OCI-LY1 (cell line): ENCODE data around the gene OPHN1.

Experiments used
- H2AFZ ChIP-seq: fragments of 200-600 bp; sonication (generic), shearing (Covaris generic); 2 replicates; pipeline ENCODE4 v1.6.0; 2014; ENCODE audit warnings: antibody characterized with exemption, mild to moderate bottlenecking, low read length
- H3F3A ChIP-seq: fragments of 200-600 bp; sonication (generic), shearing (Covaris generic); 2 replicates; pipeline ENCODE4 v1.6.0; 2014; ENCODE audit warnings: mild to moderate bottlenecking, antibody characterized with exemption, low read length, moderate library complexity; ENCODE audit not compliant: insufficient read depth
- H3K27ac ChIP-seq: fragments of 200-600 bp; sonication (generic); 2 replicates; pipeline ENCODE4 v1.5.1; 2014; ENCODE audit warnings: low read length, mixed run types, mild to moderate bottlenecking, low read depth; ENCODE audit not compliant: poor library complexity, severe bottlenecking
- H3K27me3 ChIP-seq: fragments of 200-600 bp; sonication (generic); 2 replicates; pipeline ENCODE4 v1.6.0; 2014; ENCODE audit warnings: antibody characterized with exemption, mild to moderate bottlenecking, low read length, moderate library complexity; ENCODE audit not compliant: insufficient read depth
- H3K36me3 ChIP-seq: fragments of 200-600 bp; sonication (generic); 2 replicates; pipeline ENCODE4 v1.6.1; 2014; ENCODE audit warnings: mild to moderate bottlenecking, antibody characterized with exemption, low read length, moderate library complexity, mixed read lengths; ENCODE audit not compliant: insufficient read depth
- H3K4me1 ChIP-seq: fragments of 200-600 bp; sonication (generic); 2 replicates; pipeline ENCODE4 v1.5.1; 2014; ENCODE audit warnings: mild to moderate bottlenecking, low read length, moderate library complexity; ENCODE audit not compliant: insufficient read depth, severe bottlenecking
- H3K4me2 ChIP-seq: fragments of 200-600 bp; sonication (generic), shearing (Covaris generic); 2 replicates; pipeline ENCODE4 v1.6.1; 2014; ENCODE audit warnings: low read length
- H3K4me3 ChIP-seq: fragments of 200-600 bp; sonication (generic); 2 replicates; pipeline ENCODE4 v1.5.1; 2014; ENCODE audit warnings: low read length, low read depth, mild to moderate bottlenecking, mixed read lengths; ENCODE audit not compliant: poor library complexity, severe bottlenecking
- H3K79me2 ChIP-seq: fragments of 200-600 bp; shearing (Covaris generic); 2 replicates; pipeline ENCODE4 v1.6.1; 2016; ENCODE audit warnings: mixed run types, low read length, mixed read lengths; ENCODE audit not compliant: insufficient read depth
- H3K9ac ChIP-seq: fragments of 200-600 bp; sonication (generic), shearing (Covaris generic); 2 replicates; pipeline ENCODE4 v1.6.1; 2014; ENCODE audit warnings: mild to moderate bottlenecking, low read length, mixed read lengths
- H3K9me2 ChIP-seq: fragments of 200-600 bp; sonication (generic), shearing (Covaris generic); 2 replicates; pipeline ENCODE4 v1.6.1; 2014; ENCODE audit warnings: low read depth, mild to moderate bottlenecking, low read length, mixed read lengths
- H3K9me3 ChIP-seq: fragments of 200-600 bp; shearing (Covaris generic); 2 replicates; pipeline ENCODE4 v1.6.1; 2014; ENCODE audit warnings: low read length, mixed read lengths
- H4K20me1 ChIP-seq: fragments of 200-600 bp; sonication (generic), shearing (Covaris generic); 2 replicates; pipeline ENCODE4 v1.6.0; 2016; ENCODE audit warnings: mild to moderate bottlenecking, low read length; ENCODE audit not compliant: insufficient read depth
- EZH2 ChIP-seq: fragments of 200-600 bp; sonication (generic), shearing (Covaris generic); IDR thresholded peaks from 2 replicates; pipeline ENCODE4 v1.8.0; 2017; ENCODE audit warnings: borderline replicate concordance, mixed run types, mild to moderate bottlenecking, antibody characterized with exemption, low read length, moderate library complexity, mixed read lengths
- TF ChIP-seq, protein P1 (sequence below): fragments of 200-600 bp; sonication (generic), shearing (Covaris generic); IDR thresholded peaks from 2 replicates; pipeline ENCODE4 v1.5.1; 2017; ENCODE audit warnings: mild to moderate bottlenecking, antibody characterized with exemption, low read length, moderate library complexity, mixed read lengths

The OPHN1 gene

DNA sequence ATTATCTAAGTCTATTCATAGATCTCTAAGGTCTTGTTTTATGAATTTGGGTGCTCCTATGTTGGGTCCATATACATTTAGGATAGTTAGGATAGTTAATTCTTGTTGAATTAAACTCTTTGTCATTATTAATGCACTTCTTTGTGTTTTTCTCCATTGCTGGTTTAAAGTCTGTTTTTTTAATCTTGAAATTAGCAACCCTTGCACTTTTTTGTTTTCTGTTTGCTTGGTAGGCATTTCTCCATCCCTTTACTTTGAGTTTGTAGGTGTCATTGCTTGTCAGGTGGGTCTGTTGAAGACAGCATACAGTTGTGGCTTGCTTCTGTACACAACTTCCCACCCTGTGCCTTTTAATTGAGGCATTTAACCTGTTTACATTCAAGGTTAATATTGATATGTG, 434.8 kb downstream of the OPHN1 start:
- Histone ChIP-seq H3K27ac (no peak overlapping the region), H3K79me2 (no peaks in the 10 kb centered on the region), H3K4me2 (no peak overlapping the region), H3F3A (no peaks in the 10 kb centered on the region), H3K9ac (no peak overlapping the region), H4K20me1 (no peaks in the 10 kb centered on the region), H3K4me3 (no peak overlapping the region), H3K9me3 (no peaks in the 10 kb centered on the region), H2AFZ (no peak overlapping the region), H3K9me2 (no peaks in the 10 kb centered on the region), H3K27me3 (no peaks in the 10 kb centered on the region), H3K36me3 (no peaks in the 10 kb centered on the region), H3K4me1 (no peaks in the 10 kb centered on the region)
- TF ChIP-seq, protein P1, sequence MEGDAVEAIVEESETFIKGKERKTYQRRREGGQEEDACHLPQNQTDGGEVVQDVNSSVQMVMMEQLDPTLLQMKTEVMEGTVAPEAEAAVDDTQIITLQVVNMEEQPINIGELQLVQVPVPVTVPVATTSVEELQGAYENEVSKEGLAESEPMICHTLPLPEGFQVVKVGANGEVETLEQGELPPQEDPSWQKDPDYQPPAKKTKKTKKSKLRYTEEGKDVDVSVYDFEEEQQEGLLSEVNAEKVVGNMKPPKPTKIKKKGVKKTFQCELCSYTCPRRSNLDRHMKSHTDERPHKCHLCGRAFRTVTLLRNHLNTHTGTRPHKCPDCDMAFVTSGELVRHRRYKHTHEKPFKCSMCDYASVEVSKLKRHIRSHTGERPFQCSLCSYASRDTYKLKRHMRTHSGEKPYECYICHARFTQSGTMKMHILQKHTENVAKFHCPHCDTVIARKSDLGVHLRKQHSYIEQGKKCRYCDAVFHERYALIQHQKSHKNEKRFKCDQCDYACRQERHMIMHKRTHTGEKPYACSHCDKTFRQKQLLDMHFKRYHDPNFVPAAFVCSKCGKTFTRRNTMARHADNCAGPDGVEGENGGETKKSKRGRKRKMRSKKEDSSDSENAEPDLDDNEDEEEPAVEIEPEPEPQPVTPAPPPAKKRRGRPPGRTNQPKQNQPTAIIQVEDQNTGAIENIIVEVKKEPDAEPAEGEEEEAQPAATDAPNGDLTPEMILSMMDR: no peak
- no peak for TF ChIP-seq EZH2
